GM23338 (cell line): Measurements from ENCODE around the gene OR5B3. TPM values are rescaled to one million over a fixed set of nuclear protein-coding genes. Genes with fewer than 3 reads are reported as not detected.

ENCODE experiments used
- ATAC-seq: fragments of 200-7000 bp; cut with Tn5 transposase; 3 replicates; pipeline ENCODE4 v1.9.1; 2020
- DNase-seq: peaks from one replicate; pipeline ENCODE4 v3.0.0-alpha.2; 2015; ENCODE audit warnings: low spot score
- H2AFZ ChIP-seq: fragments of 200-600 bp; sonication (generic); 2 replicates; pipeline ENCODE4 v1.8.0; 2016; ENCODE audit warnings: antibody characterized with exemption, mild to moderate bottlenecking, moderate library complexity
- H3F3A ChIP-seq: fragments of 200-600 bp; sonication (generic); replicated peaks from 2 replicates; pipeline ENCODE4 v1.8.0; 2017; ENCODE audit warnings: antibody characterized with exemption, mixed run types, low read depth
- H3K27ac ChIP-seq: fragments of 200-600 bp; sonication (generic); 2 replicates; pipeline ENCODE4 v1.6.1; 2016; ENCODE audit warnings: low read depth
- H3K27me3 ChIP-seq: fragments of 200-600 bp; sonication (generic); 2 replicates; pipeline ENCODE4 v1.8.0; 2016; ENCODE audit warnings: mild to moderate bottlenecking, mixed run types, moderate library complexity; ENCODE audit not compliant: insufficient read depth
- H3K36me3 ChIP-seq: fragments of 200-600 bp; sonication (generic); 2 replicates; pipeline ENCODE4 v1.8.0; 2016; ENCODE audit warnings: mild to moderate bottlenecking; ENCODE audit not compliant: insufficient read depth
- H3K4me1 ChIP-seq: fragments of 200-600 bp; sonication (generic); 2 replicates; pipeline ENCODE4 v1.8.0; 2016; ENCODE audit warnings: mild to moderate bottlenecking, moderate library complexity; ENCODE audit not compliant: insufficient read depth
- H3K4me2 ChIP-seq: fragments of 200-600 bp; sonication (generic); 2 replicates; pipeline ENCODE4 v1.7.1; 2017; ENCODE audit warnings: mixed run types
- H3K4me3 ChIP-seq: fragments of 200-600 bp; sonication (generic); 2 replicates; pipeline ENCODE4 v1.6.1; 2016; ENCODE audit warnings: mixed run types
- H3K79me2 ChIP-seq: fragments of 200-600 bp; sonication (generic); replicated peaks from 2 replicates; pipeline ENCODE4 v1.8.0; 2017; ENCODE audit warnings: mild to moderate bottlenecking; ENCODE audit not compliant: insufficient read depth
- H3K9me2 ChIP-seq: fragments of 200-600 bp; sonication (generic); 2 replicates; pipeline ENCODE4 v1.8.0; 2017; ENCODE audit not compliant: insufficient read depth
- H4K20me1 ChIP-seq: fragments of 200-600 bp; sonication (generic); replicated peaks from 2 replicates; pipeline ENCODE4 v1.8.0; 2017; ENCODE audit warnings: mild to moderate bottlenecking; ENCODE audit not compliant: insufficient read depth
- H3K27ac Mint-ChIP-seq: 2 replicates; pipeline ENCODE4 v1.8.0; 2020; ENCODE audit warnings: inconsistent platforms, mild to moderate bottlenecking, moderate library complexity, mixed read lengths
- H3K27me3 Mint-ChIP-seq: 3 replicates; pipeline ENCODE4 v1.8.0; 2022; ENCODE audit warnings: low read depth, mild to moderate bottlenecking, moderate library complexity, mixed read lengths, inconsistent platforms; ENCODE audit not compliant: insufficient read depth, poor library complexity
- H3K36me3 Mint-ChIP-seq: 3 replicates; pipeline ENCODE4 v1.8.0; 2021; ENCODE audit warnings: low read depth, mild to moderate bottlenecking, inconsistent platforms, moderate library complexity, mixed read lengths
- H3K4me1 Mint-ChIP-seq: 3 replicates; pipeline ENCODE4 v1.8.0; 2020; ENCODE audit warnings: mild to moderate bottlenecking, inconsistent platforms, mixed read lengths
- H3K4me3 Mint-ChIP-seq: 3 replicates; pipeline ENCODE4 v1.8.0; 2021; ENCODE audit warnings: moderate library complexity, mild to moderate bottlenecking, inconsistent platforms, mixed read lengths
- H3K9me3 Mint-ChIP-seq: 3 replicates; pipeline ENCODE4 v1.8.0; 2020; ENCODE audit warnings: moderate library complexity, mild to moderate bottlenecking, inconsistent platforms, mixed read lengths
- CREB1 ChIP-seq: fragments of 250-450 bp; sonication (Bioruptor Pico); IDR thresholded peaks from 2 replicates; pipeline ENCODE4 v1.5.0; 2020; ENCODE audit warnings: low read depth, mild to moderate bottlenecking, moderate library complexity
- CTCF ChIP-seq, 2 experiments: fragments of 200-600 bp in 1 of 2; sonication (generic) in 1 of 2; conservative IDR thresholded peaks; 2 replicates each; pipeline versions ENCODE4 v1.5.1 to v1.6.1; 2016 to 2017; ENCODE audit warnings: antibody characterized with exemption in 2 of 2, low read depth in 2 of 2, mild to moderate bottlenecking in 2 of 2, moderate library complexity in 1 of 2
- ETS1 ChIP-seq: IDR thresholded peaks from 2 replicates; pipeline ENCODE4 v1.6.1; 2016; ENCODE audit warnings: antibody characterized with exemption
- EZH2 ChIP-seq: fragments of 200-600 bp; sonication (generic); IDR thresholded peaks from one replicate; pipeline ENCODE4 v1.8.0; 2017; ENCODE audit warnings: antibody characterized with exemption, mild to moderate bottlenecking, low read depth; ENCODE audit not compliant: unreplicated experiment
- EZH2phosphoT487 ChIP-seq: fragments of 200-600 bp; sonication (generic); IDR thresholded peaks from one replicate; pipeline ENCODE4 v1.8.1; 2018; ENCODE audit warnings: antibody characterized with exemption; ENCODE audit not compliant: unreplicated experiment
- POLR2AphosphoS5 ChIP-seq: IDR thresholded peaks from 2 replicates; pipeline ENCODE4 v1.6.1; 2016; ENCODE audit warnings: antibody characterized with exemption, low read depth
- REST ChIP-seq: IDR thresholded peaks from one replicate; pipeline ENCODE4 v1.6.1; 2018; ENCODE audit warnings: antibody characterized with exemption; ENCODE audit not compliant: unreplicated experiment
- STAT1 ChIP-seq: IDR thresholded peaks from one replicate; pipeline ENCODE4 v1.6.1; 2016; ENCODE audit warnings: antibody characterized with exemption; ENCODE audit not compliant: unreplicated experiment
- ZNF331 ChIP-seq: fragments of 250-450 bp; sonication (Bioruptor Pico); IDR thresholded peaks from 2 replicates; pipeline ENCODE4 v1.5.0; 2020; ENCODE audit warnings: low read depth, mild to moderate bottlenecking, moderate library complexity
- ZNF462 ChIP-seq: fragments of 250-450 bp; sonication (Bioruptor Pico); IDR thresholded peaks from 2 replicates; pipeline ENCODE4 v1.5.0; 2020; ENCODE audit warnings: mild to moderate bottlenecking, moderate library complexity
- polyA plus RNA-seq: library from polyadenylated mRNA; unstranded; fragments of >200 nt; fragmentation: Nextera tagmentation; extraction: Ambion mirVana; gene quantifications from 2 replicates; pipeline ENCODE4 v1.2.1, GENCODE V29; 2016
- total RNA-seq: library from RNA; depleted of rRNA; stranded (reverse); fragments of >200 nt; shearing (Covaris generic); gene quantifications from 2 replicates; pipeline ENCODE4 v1.2.3, GENCODE V29; 2014

Gene OR5B3
- total and polyA plus RNA-seq, 2 experiments from 2014 or later: not detected

- TF ChIP-seq REST (no peak), POLR2AphosphoS5 (no peak), STAT1 (no peak), EZH2 (no peak), CTCF (conservative IDR thresholded peaks at IDR 0.05; ENCODE audit: low read depth in 2 of 2) (no peak)
Observed at GRCh38 chr11:58429273-58429672, 22.6 kb upstream of the OR5B3 start (continued).

- Mint-ChIP-seq H3K27me3 (no peaks in the 10 kb centered on the region), H3K4me1 (peaks cover 27% of the 10 kb centered on the region), H3K27ac (no peak within 1 kb of the TSS), H3K9me3 (no peaks in the 10 kb centered on the region), H3K36me3 (no peaks in the 10 kb centered on the region), H3K4me3 (no peak within 1 kb of the TSS)
- H3K79me2 ChIP-seq: no peaks in the 10 kb centered on the region
- no peak within 1 kb of the TSS for H2AFZ ChIP-seq
- no peak for ATAC-seq
- no peak within 1 kb of the TSS for H3K4me3 ChIP-seq
- peaks cover under 1% of the 10 kb centered on the region for H3K9me2 ChIP-seq
- DNase-seq: no peak
- H3K36me3 ChIP-seq: no peaks in the 10 kb centered on the region
- H3K4me2 ChIP-seq: no peak within 1 kb of the TSS
- no peak within 1 kb of the TSS for H3K27ac ChIP-seq
- TF ChIP-seq EZH2: no peak
- no peak for TF ChIP-seq EZH2phosphoT487
- no peak for TF ChIP-seq ZNF331 (CRISPR knock-in tag)
- TF ChIP-seq CREB1 (CRISPR knock-in tag): no peak
- no peak for TF ChIP-seq ZNF462 (CRISPR knock-in tag)
- no peak for TF ChIP-seq ETS1
- no peak for TF ChIP-seq STAT1
- H3K4me1 ChIP-seq: peaks cover 19% of the 10 kb centered on the region
- no peaks in the 10 kb centered on the region for H3F3A ChIP-seq
- no peaks in the 10 kb centered on the region for H4K20me1 ChIP-seq
- no peaks in the 10 kb centered on the region for H3K27me3 ChIP-seq
Observed at GRCh38 chr11:58428021-58428420, 21.3 kb upstream of the OR5B3 start, which contains the start of gene OR5B2. Gene OR5B2, minus strand, starts transcription at chr11:58428121. Its CDS starts 4,860 bp downstream, at chr11:58423261.
